Kidney capillary endothelial cell (primary cell): ENCODE data around the gene CREBZF.

ENCODE experiments used
- DNase-seq: peaks from one replicate; pipeline ENCODE4 v3.0.0-alpha.2; 2018; ENCODE audit warnings: low spot score

Gene CREBZF, protein sequence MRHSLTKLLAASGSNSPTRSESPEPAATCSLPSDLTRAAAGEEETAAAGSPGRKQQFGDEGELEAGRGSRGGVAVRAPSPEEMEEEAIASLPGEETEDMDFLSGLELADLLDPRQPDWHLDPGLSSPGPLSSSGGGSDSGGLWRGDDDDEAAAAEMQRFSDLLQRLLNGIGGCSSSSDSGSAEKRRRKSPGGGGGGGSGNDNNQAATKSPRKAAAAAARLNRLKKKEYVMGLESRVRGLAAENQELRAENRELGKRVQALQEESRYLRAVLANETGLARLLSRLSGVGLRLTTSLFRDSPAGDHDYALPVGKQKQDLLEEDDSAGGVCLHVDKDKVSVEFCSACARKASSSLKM

DNA sequence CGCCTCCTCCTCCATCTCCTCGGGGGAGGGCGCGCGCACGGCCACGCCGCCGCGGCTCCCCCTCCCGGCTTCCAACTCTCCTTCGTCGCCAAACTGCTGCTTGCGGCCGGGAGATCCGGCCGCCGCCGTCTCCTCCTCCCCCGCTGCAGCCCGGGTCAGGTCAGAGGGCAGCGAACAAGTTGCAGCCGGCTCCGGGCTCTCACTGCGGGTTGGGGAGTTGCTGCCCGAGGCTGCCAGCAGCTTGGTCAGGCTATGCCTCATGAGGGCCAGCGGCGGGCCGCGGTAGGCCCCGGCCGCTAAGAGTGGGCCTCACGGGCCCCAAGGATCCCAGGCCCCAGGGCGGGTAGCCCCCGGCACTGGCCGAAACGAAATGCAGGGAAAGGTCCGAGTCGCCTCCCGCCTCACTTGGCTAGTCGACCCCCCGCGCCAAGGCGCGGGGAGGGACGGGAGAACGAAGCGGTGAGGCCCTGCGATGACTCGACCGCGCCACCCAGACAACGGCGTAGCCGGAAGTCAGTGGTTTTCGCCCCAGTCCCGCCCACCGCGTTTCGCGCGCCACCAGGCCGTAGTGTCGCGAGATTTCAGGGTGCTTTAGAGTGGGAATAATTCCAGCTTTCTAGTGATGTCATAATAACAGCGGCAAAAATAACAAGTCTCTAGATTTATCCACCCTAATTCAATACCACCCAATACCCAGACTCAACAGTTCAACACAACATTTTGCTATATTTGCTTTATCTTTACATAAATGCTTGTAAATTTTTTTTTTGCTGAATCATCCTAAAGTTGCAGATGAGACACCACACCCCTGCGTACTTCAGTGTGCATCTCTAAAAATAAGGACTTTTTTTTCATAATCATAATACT, at the start of gene CREBZF:
TSS of gene CREBZF (minus strand) at position 515 of the 867 bp plus-strand sequence. CDS start at position 261, 254 bp downstream.
- peak; percentile 84 for DNase-seq

- DNase-seq, result no peak
Observed at GRCh38 chr11:85712953-85713352, 48.0 kb upstream of the CREBZF start.

DNA sequence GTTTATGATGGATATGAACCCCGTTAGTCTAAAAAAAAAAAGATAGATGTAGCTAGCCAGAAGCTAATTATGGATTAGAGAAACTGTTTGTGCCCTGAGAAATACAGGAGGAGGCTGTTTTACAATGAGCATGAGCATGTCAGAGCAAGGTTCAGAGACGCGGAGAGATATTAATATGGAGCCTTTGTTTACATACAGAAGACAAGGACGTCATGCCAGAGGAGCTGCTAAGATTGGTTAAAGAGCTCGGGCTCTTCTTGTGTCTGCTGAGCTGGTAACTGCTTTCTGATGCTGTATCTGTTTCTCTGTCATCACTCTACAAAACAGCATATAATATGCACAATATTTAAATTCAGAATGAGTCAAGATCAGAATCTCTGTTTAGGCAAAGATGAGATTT, 46.0 kb upstream of the CREBZF start:
- DNase-seq, result no peak

DNA sequence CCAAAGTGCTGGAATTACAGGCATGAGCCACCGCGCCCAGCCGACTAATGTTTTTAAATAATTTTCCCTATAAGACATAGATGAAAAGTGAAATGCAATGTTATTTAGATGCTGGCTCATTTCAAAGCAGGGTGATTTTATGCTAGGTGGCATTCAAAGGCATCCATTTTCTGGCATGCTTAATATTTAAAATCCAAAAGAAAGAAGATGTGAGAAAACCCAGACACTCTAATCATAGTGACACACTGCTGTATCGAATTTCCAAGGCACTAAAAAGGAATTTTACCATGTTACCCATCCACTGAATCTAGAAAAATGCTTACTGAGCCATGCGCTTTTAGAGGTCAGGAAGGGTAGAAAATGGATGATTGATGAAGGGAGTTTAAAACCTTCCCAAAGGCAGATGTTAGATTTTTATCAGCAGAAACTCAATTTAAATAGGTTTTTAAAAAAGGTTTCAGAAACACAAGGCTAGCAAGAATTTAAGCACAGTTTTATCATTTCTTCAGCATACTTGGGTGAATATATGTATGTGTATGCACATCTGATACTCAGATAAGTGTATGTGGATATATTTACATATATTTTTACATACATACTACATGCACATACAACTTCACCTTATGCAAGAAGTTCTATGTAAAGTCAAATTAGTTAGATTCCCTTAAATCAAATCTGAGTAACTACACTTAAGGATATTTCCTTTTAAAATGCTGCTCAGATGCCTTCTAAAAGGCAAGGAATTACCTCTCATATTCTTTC, 45.2 kb upstream of the CREBZF start:
- DNase-seq, result no peak

DNA sequence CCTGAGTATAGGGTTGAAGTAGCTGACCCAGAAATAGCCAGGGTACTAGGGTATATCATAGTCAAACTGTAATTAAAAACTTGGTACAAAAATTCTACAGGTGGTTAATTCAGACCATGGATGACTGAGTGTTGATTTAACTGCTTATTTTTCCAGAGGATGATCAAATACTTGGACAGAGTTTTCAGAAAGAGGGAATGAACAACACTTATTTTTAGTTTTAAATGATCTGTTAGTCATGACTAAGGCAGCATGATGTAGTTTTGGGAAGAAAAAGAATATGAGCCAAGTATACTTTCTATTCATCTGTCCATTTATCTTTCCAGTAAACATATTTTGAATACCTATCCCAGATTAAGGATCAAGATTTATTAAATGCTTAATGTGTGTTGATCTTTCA, 40.9 kb upstream of the CREBZF start:
- DNase-seq, result no peak

GRCh38 chr11:85704967-85705366, 40.0 kb upstream of the CREBZF start:
- DNase-seq, result no peak

DNA sequence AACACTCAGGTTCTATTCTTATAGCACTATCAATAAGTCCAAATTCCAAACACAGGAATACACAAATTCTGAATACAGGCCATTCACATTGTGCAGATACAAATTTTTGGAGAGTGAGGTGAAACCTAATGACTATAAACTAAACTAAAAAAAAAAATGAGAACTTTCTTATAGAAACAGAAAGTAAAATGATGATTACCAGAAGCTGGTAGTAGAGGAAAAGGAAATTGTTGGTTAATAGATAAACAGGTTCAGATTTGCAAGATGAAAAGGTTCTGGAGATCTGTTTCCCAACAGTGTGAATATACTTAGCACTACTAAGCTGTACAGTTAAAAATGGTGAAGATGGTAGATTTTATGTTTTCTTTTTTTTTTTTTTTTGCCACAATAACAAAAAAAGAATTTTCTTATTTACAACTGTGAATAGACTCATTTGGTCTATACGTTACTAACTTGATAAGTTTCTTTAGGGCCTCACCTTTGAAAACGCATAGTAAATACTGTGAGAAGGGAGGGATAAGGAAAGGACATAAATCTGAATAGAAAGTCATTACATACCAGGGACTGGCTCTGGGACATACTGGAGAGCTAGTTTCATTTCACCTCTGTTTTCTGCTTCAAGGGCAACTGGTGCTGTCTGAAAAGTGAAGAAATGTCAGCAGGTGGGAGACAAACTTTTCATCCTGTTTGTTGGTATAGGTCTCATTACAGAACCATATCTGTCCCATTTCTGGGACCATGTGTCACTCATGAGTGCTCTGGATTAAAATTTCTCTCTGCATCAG, 35.2 kb upstream of the CREBZF start:
- DNase-seq, result no peak

DNA sequence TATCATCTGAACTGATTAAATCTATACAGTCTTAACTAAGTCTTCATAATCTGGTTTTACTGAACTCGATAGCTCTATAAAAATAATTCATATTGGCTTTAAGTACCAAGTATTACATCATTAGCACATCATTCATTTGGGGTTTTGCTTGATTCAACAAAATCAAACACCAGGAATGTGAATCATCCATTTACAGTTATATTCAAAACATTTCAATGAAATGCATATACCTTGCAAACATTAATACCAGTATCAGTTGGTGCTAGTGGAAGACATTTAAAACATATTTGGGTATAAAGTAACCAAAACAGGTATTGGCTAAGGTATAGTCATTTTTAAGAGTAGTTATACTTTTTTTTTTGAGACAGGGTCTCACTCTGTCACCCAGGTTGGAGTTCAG, 33.3 kb upstream of the CREBZF start:
- DNase-seq, result no peak

- DNase-seq, result no peak
Observed at GRCh38 chr11:85697747-85698146, 32.8 kb upstream of the CREBZF start.

DNA sequence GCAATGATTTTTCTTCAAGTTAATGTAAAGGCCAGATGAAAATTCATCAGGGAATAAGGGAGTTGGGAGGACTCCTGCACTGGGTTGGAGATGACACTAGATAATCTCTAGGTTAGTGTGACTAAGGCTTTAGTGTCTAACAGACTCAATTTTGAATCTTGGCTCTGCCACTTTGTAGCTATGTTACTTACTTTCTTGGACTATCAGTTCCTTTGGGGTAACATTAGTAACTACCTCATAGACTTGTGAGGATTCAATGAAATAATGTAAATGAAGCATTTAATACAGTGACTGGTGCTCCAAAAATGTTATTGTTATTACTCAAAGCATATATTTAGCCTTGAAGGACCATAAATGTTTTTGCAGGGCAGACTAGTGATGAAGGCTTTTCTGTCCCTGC, 30.6 kb upstream of the CREBZF start:
- no peak for DNase-seq

- peak; percentile 25 for DNase-seq
Observed at GRCh38 chr11:85694385-85694980, 29.6 kb upstream of the CREBZF start.

GRCh38 chr11:85685820-85686459, 21.0 kb upstream of the CREBZF start, which contains the start of gene CCDC89:
TSS of gene CCDC89 (minus strand) at chr11:85686195. CDS start at chr11:85686130, 65 bp downstream.
- no peak for DNase-seq

- no peak for DNase-seq
Observed at GRCh38 chr11:85685125-85685819, 20.3 kb upstream of the CREBZF start.

GRCh38 chr11:85682330-85683305, 17.7 kb upstream of the CREBZF start:
- no peak for DNase-seq

- DNase-seq, result no peak
Observed at GRCh38 chr11:85680897-85681296, 16.0 kb upstream of the CREBZF start.

GRCh38 chr11:85679576-85679975, 14.6 kb upstream of the CREBZF start:
- no peak for DNase-seq

DNA sequence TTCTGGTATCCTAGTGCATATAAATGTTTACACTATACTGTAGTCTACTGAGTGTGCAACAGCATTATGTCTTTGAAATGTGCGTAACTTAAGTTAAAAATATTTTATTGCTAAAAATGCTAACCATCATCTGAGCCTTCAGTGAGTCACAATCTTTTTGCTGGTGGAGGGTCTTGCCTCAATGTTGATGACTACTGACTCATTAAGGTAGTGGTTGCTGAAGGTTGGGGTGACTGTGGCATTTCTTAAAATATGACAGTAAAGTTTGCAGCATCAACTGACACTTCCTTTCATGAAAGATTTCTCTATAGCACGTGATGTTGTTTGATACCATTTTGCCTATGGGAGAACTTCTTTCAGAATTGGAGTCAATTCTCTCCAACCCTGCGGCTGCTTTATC, 8.5 kb upstream of the CREBZF start:
- no peak for DNase-seq

- DNase-seq, result no peak
Observed at GRCh38 chr11:85672105-85672902, 7.4 kb upstream of the CREBZF start.
